ENCODE data around the gene SEC22C.

DNA sequence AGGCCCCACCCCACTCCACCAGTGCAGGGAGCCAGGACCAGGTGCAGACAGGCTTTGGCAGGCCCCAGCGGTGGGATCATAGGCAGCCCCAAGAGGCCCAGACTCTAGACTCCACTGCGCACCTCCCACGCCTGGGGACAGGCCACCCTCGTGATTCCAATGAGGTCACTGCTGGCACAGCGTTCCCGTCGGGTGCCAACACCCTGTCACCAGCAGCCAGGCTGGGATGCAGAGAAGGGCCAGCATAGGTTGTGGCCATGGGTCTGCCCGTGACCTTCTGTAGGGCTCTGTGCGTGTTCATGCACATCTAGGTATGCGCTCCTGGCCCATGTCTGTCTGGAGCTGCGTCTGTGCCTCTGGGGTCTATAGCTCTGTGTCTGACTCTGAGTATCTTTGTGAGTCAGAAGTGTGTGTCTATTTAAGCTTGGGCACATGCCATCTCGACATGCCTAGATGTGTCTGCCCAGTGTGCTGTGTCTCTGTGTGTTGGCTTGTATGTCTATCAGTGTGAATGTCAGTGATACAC lies 66.3 kb downstream of the SEC22C start:
- TF ChIP-seq, protein P1, sequence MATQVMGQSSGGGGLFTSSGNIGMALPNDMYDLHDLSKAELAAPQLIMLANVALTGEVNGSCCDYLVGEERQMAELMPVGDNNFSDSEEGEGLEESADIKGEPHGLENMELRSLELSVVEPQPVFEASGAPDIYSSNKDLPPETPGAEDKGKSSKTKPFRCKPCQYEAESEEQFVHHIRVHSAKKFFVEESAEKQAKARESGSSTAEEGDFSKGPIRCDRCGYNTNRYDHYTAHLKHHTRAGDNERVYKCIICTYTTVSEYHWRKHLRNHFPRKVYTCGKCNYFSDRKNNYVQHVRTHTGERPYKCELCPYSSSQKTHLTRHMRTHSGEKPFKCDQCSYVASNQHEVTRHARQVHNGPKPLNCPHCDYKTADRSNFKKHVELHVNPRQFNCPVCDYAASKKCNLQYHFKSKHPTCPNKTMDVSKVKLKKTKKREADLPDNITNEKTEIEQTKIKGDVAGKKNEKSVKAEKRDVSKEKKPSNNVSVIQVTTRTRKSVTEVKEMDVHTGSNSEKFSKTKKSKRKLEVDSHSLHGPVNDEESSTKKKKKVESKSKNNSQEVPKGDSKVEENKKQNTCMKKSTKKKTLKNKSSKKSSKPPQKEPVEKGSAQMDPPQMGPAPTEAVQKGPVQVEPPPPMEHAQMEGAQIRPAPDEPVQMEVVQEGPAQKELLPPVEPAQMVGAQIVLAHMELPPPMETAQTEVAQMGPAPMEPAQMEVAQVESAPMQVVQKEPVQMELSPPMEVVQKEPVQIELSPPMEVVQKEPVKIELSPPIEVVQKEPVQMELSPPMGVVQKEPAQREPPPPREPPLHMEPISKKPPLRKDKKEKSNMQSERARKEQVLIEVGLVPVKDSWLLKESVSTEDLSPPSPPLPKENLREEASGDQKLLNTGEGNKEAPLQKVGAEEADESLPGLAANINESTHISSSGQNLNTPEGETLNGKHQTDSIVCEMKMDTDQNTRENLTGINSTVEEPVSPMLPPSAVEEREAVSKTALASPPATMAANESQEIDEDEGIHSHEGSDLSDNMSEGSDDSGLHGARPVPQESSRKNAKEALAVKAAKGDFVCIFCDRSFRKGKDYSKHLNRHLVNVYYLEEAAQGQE (IDR thresholded peaks at IDR 0.05; ENCODE audit: insufficient read depth in 1 of 2, low read depth in 2 of 2, low read length in 2 of 2): no peak
- no peak for TF ChIP-seq POLR2AphosphoS5 (IDR thresholded peaks at IDR 0.05; ENCODE audit: low read depth, low read length)
- TF ChIP-seq TAF1 (IDR thresholded peaks at IDR 0.05; ENCODE audit: borderline replicate concordance, insufficient read depth, low read length): no peak
- no peak for TF ChIP-seq SIN3A (IDR thresholded peaks at IDR 0.05; ENCODE audit: borderline replicate concordance, insufficient read depth, low read length)
- no peak for TF ChIP-seq FOXP2 (optimal IDR thresholded peaks at IDR 0.05; ENCODE audit: borderline replicate concordance, extremely low read depth, extremely low read length, insufficient read depth)
